Skin of body (tissue), 2 donors: Measurements from ENCODE around the gene NPFFR1. TPM values are rescaled to one million over a fixed set of nuclear protein-coding genes. Genes with fewer than 3 reads are reported as not detected.
"Not testable (repeated sequence)": the region's sequence is repeated elsewhere in the genome, so short reads cannot be mapped to it uniquely, and the experiment has no call there.

Experiments used
- DNase-seq: peaks from one replicate; lab custom pipeline; 2025; lab: John Stamatoyannopoulos, UW
- total RNA-seq: library from RNA; depleted of rRNA; stranded (reverse); fragments of >200 nt; gene quantifications from one replicate; pipeline ENCODE4 v1.2.3, GENCODE V29; 2014

Gene NPFFR1
- total RNA-seq, 1 donor from 2014 or later = 0.59 TPM

DNA sequence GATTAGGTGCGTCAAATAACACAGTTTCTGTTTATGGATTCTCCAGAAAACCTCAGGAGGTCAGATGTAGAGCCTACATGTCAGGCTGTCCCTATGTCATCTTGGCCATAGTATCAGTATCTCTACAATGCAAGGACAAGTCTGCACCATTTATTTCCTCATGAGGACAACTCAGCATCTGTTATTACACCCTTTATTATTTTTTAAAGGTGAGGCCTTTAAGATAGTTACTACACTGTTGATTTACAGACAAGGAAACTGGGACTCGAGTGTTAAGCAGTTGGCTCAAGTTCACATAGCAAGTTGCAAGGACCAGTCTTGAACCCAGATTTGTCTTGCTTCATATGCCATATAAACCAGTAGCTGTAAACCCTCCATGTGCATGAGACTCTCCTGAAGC is 27.3 kb downstream of the NPFFR1 start:
- DNase-seq = no peak

DNA sequence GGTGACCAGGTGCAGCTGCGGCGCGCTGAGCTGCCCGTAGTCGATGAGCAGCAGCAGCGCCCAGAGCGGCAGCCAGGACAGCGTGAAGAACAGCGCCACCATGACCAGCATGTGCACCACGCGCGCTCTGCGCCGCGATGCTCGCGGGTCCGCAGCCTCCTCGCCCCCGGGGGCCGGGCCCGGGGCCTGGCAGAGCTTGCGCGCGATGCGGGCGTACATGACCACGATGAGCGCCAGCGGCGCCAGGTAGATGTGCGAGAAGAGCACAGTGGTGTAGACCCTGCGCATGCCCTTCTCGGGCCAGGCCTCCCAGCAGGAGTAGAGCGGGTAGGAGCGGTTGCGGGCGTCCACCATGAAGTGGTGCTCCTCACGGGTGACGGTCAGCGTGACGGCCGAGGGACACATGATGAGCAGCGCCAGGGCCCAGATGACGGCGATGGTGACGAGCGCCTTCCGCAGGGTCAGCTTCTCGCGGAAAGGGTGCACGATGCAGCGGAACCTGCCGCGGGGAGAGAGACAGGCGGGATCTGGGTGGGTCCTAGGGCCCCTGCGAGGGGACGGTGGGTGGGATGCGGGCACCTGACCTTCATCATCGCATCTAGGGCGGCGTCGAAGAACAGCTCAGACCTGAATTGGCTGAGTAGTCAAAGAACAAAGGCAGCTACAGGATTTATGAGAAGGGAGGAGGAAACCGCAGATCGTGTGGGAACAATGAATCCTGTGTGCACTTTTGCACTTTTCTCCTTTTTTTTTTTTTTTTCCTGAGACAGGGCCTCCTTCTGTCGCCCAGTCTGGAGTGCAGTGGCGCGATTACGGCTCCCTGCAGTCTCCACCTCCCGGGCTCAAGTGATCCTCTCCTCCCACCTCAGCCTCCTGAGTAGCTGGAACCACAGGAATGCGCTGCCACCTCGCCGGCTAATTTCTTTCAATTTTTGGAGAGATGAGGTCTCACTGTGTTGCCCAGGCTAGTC is 28.2 kb downstream of the NPFFR1 start:
- DNase-seq = no peak

DNA sequence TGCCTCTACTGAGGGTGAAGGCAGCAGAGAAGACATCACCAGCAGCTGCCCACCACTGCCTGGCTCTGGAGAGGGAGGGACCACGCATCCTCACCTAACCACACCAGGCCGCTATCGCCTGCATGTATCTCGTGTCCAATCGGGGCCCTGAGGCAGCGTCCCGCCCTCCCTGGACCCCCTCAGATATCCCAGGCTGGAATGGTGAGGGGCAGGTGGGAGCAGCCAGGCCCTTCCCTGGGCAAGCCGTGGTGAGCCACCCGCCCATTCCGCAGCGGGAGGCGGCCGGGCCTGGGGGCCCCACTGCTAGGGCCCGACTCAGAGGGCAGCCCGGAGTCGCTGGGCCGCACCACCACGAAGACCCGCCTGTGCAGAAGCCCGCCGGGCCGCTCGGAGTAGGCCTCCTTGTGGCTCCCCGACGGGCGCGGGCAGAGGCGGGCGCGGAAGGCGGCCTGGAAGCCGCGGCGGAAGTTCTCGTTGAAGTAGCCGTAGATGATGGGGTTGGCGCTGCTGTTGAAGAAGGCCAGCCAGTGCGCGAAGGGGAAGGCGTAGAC is 29.0 kb downstream of the NPFFR1 start:
- no peak for DNase-seq

DNA sequence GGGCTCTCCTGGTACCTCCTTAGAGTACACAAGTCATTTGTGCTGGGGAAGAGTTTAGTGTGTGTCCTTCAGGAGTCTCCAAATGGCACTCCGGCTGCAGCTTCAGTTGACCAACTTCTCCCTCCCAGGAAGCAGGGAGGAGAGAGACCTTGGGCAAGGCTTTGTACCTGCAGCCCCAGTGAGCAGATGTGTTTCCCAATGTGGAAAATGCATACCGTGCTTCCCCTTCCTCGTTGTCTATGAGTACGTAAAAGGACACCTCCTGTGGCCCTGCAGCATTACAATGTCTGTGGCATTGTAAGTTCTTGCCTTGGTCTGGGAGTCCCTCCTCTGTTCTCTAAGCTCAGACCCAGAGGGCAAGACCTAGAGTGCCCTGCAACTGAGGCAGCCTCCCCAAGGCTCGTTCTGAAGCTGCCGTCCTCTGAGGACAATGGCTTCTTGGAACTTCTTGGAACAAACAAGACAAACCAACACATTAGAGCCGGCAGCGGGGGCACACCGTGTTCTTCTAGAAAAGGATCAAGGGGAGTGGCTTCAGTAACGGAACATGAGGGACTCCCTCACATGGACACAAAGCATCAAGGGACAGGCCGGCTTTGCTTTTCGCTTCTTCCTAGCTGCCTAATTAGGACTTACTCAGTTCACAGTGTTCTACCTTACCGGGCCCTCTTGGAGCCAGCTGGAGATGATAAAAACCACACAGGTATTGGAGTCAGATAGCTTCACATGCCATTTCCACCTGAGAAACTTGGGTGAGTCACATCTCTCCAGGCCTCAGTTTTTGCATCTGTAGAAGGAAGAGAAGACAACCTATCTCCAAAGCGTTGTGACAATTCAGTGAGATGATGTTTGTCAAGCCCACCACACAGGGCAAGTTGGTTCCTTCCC is 29.7 kb downstream of the NPFFR1 start:
- DNase-seq = no peak

DNA sequence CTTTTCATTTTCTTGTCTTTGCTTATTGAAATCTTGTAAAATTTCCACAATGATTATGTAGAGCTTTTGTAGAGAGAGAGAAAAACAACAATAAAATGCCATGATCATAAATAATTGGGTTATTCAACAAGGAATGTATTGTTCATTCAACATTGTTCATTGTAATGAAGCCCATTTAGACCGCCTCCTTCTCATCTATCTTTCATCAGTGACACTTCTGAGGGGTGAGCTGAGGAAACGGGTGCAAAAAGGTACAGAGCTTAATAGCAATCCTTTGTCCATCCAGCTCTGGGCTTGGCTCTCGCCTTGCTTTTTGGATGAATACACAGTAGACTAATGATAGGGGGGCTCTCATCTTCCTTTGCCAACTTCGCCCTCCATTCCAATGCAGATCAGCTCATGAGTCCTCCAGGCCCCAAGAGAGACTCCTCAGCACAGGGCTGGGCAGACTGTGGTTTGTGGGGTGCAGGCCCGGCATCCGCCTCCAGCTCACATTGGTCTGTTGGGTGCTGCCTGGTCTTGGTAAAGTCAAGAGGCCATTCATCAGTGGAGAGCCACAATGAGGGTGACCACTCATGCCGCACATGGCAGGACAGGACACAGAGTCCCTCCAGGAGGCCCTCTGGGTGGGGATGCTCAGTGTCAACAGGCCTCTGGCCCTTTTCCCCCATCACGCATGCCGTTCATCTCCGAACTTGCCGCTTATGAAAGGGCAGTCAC is 32.7 kb downstream of the NPFFR1 start:
- no peak for DNase-seq

DNA sequence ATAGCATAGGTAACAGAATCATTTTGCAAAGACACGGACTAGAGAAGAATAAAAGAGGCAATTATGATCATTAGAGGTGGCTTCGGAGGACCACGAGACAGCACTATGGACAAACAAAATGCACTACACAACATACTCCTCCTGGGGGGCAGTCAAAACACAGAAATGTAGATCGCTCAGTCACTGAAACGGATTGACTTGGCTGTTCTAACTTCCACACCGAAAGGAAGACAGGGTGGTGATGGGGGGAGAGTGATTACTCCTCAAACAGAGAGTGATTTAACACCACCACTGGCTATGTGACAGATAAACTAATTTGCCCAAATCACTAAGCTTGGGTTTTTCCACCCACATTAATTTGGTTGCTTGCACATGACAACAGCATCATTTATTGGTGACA is 36.4 kb downstream of the NPFFR1 start:
- no peak for DNase-seq

DNA sequence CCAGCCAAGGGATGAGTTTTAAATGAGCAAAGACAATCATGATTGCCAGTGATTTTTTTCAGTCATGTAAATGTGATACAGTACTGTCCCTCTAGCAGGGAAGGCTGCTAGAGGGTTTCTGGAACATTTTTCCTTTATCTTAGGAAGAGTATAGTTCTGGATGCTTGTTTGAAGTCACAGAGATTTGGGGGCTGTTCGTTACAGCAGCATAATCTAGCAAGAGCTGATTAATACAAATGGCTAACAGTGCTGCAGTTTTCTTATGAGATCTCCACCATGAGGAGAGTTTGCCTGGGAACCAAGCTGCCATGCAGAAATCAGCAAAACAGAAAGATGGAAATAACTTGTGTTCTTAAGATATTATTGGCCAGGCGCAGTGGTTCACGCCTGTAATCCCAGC is 42.7 kb downstream of the NPFFR1 start:
- DNase-seq = no peak

DNA sequence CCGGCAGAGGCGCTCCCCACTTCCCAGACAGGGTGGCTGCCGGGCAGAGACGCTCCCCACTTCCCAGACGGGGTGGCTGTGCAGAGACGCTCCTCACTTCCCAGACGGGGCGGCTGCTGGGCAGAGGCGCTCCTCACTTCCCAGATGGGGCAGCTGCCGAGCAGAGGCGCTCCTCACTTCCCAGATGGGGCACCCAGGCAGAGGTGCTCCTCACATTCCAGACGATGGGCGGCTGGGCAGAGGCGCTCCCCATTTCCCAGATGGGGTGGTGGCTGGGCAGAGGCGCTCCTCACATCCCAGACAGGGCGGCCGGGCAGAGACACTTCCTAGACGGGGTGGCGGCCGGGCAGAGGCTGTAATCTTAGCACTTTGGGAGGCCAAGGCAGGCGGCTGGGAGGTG is 43.8 kb downstream of the NPFFR1 start:
- DNase-seq = not testable (repeated sequence)

DNA sequence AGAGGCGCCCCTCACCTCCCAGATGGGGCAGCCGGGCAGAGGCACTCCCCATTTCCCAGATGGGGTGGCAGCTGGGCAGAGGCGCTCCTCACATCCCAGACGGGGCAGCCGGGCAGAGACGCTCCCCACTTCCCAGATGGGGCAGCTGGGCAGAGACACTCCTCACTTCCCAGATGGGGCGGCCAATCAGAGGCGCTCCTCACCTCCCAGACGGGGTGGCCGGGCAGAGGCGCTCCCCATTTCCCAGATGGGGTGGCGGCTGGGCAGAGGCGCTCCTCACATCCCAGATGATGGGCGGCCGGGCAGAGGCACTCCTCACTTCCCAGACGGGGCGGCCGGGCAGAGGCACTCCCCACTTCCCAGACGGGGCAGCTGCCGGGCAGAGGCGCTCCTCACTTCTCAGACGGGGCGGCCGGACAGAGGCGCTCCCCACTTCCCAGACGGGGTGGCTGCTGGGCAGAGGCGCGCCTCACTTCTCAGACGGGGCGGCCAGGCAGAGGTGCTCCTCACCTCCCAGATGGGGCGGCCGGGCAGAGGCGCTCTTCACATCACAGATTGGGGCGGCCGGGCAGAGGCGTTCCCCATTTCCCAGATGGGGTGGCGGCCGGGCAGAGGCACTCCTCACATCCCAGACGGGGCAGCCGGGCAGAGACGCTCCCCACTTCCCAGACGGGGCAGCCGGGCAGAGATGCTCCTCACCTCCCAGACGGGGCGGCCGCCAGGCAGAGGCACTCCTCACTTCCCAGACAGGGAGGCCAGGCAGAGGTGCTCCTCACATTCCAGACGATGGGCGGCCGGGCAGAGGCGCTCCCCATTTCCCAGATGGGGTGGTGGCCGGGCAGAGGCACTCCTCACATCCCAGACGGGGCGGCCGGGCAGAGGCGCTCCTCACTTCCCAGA is 44.5 kb downstream of the NPFFR1 start:
- DNase-seq = not testable (repeated sequence)

DNA sequence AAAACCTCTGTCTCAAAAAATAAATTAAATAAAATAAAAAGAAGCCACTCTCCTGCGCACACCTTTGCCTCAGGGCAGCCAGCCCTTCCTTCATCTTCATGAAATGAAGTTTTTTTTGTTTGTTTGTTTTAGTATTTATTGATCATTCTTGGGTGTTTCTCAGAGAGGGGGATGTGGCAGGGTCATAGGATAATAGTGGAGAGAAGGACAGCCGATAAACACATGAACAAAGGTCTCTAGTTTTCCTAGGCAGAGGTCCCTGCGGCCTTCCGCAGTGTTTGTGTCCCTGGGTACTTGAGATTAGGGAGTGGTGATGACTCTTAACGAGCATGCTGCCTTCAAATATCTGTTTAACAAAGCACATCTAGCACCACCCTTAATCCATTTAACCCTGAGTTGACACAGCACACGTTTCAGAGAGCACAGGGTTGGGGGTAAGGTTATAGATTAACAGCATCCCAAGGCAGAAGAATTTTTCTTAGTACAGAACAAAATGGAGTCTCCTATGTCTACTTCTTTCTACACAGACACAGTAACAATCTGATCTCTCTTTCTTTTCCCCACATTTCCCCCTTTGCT is 45.8 kb downstream of the NPFFR1 start:
- not testable (repeated sequence) for DNase-seq

DNA sequence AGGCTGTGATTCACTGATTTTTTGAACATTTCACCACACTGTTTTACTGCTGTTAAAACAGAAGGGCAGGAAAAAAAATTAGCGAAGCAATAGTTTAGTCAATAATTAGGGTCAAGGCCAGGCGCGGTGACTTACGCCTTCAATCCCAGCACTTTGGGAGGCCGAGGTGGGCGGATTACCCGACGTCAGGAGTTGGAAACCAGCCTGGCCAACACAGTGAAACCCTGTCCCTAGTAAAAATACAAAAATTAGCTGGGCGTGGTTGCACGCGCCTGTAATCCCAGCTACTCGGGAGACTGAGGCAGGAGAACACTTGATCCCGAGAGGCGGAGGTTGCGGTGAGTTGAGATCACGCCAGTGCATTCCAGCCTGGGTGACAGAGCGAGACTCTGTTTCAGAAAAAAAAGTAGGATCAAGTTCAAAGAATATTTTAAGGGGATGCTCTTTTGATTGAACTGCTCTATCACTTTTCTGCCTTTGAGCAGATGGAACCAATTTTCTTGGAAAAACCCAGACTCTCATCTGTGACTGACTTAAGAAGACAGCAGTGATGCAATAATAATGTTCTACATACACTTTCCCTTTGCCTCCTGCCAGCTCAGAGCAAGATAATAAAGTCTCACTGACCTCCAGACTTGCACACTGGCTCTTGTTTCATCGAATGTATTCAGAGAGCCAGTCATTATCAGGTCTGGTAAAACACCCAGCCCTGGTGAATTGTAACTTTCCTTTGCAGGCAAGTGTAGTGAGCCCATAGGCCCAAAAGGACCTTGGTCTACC is 48.9 kb downstream of the NPFFR1 start:
- peak; percentile 71 for DNase-seq

DNA sequence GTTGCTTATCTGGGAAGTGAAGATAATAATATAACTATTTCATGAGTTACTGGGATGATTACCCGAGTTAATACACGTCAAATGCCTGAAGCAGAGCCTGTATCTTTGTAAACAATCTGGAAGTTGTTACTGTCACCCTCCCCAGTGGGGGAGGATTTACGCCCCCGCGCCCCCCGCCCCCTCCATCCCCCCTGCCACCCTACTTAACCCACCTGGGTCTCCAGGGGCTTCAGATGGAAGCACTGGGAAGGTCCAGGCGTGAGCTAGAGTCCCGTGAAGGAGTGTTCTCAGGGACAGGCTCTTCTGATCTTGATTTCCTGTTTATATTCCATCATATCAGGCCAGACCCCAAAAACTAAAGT is 49.9 kb downstream of the NPFFR1 start:
- DNase-seq = no peak

DNA sequence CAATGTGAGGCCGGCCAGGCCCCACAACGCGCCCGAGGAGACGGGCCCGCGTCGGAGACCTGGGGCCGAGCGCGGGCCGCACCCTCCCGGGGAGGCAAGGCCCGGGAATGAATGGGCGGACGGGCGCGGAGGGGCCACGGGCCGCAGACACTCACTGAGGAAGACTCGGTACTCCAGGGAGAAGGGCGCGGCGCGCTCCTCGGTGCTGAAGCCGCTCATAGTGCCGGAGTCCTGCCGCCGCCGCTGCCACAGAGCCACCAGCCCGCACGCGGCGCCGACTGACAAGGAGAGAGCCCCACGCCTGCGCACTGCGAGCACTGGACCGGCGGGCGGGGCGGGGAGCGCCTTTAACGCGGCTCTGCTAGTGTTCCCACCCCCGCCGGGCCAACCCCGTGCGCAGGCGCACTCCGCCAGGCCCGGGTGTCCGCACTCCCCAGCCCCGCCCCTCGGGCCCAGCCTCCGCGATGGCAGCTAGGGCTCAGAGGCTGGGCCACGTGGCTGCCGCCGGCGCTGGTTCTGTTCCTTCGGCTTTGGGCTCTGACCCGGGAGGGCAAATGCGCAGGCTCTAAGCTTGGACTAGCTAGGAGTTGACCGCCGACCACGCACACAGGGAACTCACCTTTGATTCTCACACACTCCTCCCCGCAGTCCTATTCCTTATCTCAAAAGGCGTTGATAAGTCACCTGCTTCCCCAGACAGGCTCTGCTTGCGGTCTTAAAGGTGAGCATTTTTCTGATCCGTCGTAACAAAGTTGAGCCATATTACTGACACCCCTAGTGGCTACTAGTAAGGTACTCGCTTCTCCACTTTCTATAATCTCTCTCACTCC is 50.5 kb downstream of the NPFFR1 start, which contains the start of gene PPA1:
TSS of gene PPA1 (minus strand) at position 321 of the 830 bp plus-strand sequence. CDS start at position 219, 102 bp downstream.
- peak; percentile 95 for DNase-seq

DNA sequence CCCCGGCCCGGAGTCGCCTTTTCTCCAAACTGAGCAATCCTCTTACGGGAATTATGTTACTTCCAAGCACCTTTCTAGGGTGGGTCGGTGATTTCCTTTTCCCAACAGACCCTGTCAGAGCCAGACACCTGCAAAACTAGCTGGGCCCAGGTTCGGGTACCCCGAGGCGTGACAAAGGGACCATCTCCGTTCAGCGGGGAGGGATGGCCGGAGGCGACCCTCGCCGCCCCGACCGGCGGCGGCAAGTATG is 51.0 kb downstream of the NPFFR1 start:
- DNase-seq = no peak

DNA sequence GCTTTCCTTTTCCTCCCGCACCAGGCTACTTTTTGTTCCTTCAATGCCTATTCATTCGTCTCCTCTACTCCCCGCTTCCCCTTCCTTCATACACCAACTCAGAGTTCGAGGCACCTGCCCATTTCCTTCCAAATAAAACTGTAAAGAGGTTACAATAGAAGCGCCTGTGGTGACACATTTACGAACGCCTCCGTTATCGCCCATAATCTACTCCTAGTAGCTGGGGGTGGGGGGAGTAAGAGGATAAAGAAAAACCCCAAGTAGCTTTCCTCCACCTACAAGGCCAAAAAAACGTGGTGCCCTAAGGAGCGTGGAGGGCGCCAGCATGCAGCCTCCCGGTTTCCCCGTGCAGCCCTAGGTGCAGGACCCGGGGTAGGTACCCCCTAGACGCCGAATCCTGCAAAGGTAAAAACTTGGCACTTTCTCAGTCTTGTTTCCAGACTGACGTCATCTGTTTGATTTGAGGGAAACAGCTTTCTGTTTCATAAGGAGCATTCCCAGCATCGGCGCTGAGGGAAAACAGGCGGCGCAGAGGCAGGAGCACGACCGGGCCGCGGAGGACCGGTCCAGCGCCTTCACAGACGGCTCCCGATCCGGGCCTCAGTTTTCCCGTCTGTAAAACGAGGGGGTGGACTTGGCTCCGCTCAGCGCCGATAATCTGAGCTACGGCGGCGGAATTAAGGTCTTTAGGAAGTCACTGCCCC is 51.5 kb downstream of the NPFFR1 start:
- peak; percentile 5 for DNase-seq

DNA sequence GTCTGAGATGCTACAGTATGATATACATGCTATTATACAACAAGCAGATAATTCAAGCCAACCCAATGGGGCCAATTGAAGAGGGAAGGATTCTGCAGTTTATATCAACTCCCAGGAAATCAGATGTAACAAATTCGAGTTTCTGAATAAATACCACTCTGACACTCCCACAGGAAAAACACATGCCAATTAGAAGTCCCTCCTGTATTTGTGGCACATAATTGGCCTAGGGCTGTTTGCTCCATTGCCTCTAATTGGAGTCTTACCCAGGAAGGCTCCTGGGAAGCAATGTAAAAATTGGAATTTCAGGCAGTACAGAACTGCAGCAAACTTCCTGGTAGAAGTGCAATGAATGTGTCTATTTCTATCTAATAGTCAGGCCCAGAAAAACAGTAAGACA is 55.3 kb downstream of the NPFFR1 start:
- no peak for DNase-seq

DNA sequence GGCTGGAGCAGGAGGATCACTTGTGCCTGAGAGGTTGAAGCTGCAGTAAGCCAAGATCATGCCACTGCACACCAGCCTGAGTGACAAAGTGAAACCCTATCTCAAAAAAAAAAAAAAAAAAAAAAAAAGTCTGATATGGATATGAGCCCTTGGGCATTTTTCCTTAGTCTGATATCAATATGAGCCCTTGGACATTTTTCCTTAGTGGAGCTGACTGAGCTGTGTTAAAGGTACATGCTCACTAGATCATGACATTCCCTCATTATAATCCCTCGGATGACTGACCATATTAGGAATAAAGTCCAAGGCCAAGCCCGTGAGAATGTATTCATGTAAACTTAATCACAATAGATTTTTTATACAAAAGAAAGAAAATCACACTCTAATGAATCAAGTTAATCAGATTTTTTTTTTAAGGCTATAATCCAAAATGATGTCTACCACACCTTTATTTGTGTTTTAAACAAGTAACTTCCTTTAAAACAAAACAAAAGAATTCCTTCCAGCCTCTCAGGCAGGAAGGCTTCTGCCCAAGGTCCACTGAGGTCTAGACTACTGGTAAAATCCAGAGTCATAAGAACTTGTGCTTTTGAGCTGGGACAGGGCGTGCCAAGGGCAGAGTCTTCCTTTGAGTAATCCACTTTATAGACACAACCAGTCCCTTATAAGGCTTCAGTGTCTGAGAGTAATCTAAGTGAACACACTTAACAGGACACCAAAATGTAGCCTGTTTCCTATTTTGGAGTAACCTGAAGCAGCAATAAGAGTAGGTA is 56.1 kb downstream of the NPFFR1 start:
- DNase-seq = no peak
